ENCODE results near the gene IGFBP7. TPM values are rescaled to one million over a fixed set of nuclear protein-coding genes. Genes with fewer than 3 reads are reported as not detected.

IGFBP7 gene
- total RNA-seq, 4 donors from 2014 or later, result 1,415 to 3,184 (median 2,179) TPM

GRCh38 chr4:57076646-57077045, 33.5 kb downstream of the IGFBP7 start:
- no peak for DNase-seq (ENCODE audit: low spot score in 2 of 2)
- TF ChIP-seq POLR2A (IDR thresholded peaks at IDR 0.05) (no peak), CTCF (IDR thresholded peaks at IDR 0.05) (no peak), EP300 (IDR thresholded peaks at IDR 0.05) (no peak)
- H3K4me1 ChIP-seq, result peaks cover 0 to 66% (median 14%) of the 10 kb centered on the region in 4 donors
- no peaks in the 10 kb centered on the region for H3K36me3 ChIP-seq
- no peaks in the 10 kb centered on the region for H3K9me3 ChIP-seq
- H3K27ac ChIP-seq, result peak overlapping the region in 1 of 4 donors; percentile 29
- no peak overlapping the region for H3K4me3 ChIP-seq
- H3K27me3 ChIP-seq, result no peaks in the 10 kb centered on the region
- 63% methylated on average over 4 of the region's 4 CpGs for WGBS, 2 donors

GRCh38 chr4:57075367-57075766, 34.8 kb downstream of the IGFBP7 start:
- peak overlapping the region in 1 of 4 donors; percentile 53 for H3K27ac ChIP-seq
- no peak for DNase-seq (ENCODE audit: low spot score in 2 of 2)
- H3K36me3 ChIP-seq, result no peaks in the 10 kb centered on the region
- no peak overlapping the region for H3K4me3 ChIP-seq
- H3K9me3 ChIP-seq, result no peaks in the 10 kb centered on the region
- H3K27me3 ChIP-seq, result no peaks in the 10 kb centered on the region
- no peak for TF ChIP-seq POLR2A (IDR thresholded peaks at IDR 0.05)
- TF ChIP-seq CTCF (IDR thresholded peaks at IDR 0.05), result no peak
- no peak for TF ChIP-seq EP300 (IDR thresholded peaks at IDR 0.05)
- peaks cover 0 to 66% (median 11%) of the 10 kb centered on the region in 4 donors for H3K4me1 ChIP-seq

- Histone ChIP-seq H3K9me3 (no peaks in the 10 kb centered on the region), H3K27me3 (no peaks in the 10 kb centered on the region), H3K4me1 (peaks cover 0 to 63% (median 14%) of the 10 kb centered on the region in 4 donors), H3K27ac (peak overlapping the region in 2 of 4 donors; percentile 13 to 22), H3K36me3 (no peaks in the 10 kb centered on the region), H3K4me3 (no peak overlapping the region)
- no peak for TF ChIP-seq POLR2A (IDR thresholded peaks at IDR 0.05)
- no peak for TF ChIP-seq CTCF (IDR thresholded peaks at IDR 0.05)
- TF ChIP-seq EP300 (IDR thresholded peaks at IDR 0.05), result no peak
- WGBS, 2 donors, result 7 to 10% methylated on average over 4 of the region's 4 CpGs
- no peak for DNase-seq (ENCODE audit: low spot score in 2 of 2)
Observed at GRCh38 chr4:57074744-57075143, 35.4 kb downstream of the IGFBP7 start.

- H3K4me3 ChIP-seq, result no peak overlapping the region
- no peaks in the 10 kb centered on the region for H3K27me3 ChIP-seq
- H3K9me3 ChIP-seq, result no peaks in the 10 kb centered on the region
- no peaks in the 10 kb centered on the region for H3K36me3 ChIP-seq
- WGBS, 2 donors, result 80 to 84% methylated on average over 5 of the region's 5 CpGs
- no peak for TF ChIP-seq POLR2A (IDR thresholded peaks at IDR 0.05)
- no peak for TF ChIP-seq CTCF (IDR thresholded peaks at IDR 0.05)
- no peak for TF ChIP-seq EP300 (IDR thresholded peaks at IDR 0.05)
- peak overlapping the region in 1 of 4 donors; percentile 38 for H3K27ac ChIP-seq
- DNase-seq (ENCODE audit: low spot score in 2 of 2), result no peak
- peaks cover 0 to 64% (median 17%) of the 10 kb centered on the region in 4 donors for H3K4me1 ChIP-seq
Observed at GRCh38 chr4:57073559-57073958, 36.6 kb downstream of the IGFBP7 start.

- Histone ChIP-seq H3K36me3 (no peaks in the 10 kb centered on the region), H3K4me3 (no peak overlapping the region), H3K4me1 (peaks cover 0 to 71% (median 21%) of the 10 kb centered on the region in 4 donors), H3K9me3 (no peaks in the 10 kb centered on the region), H3K27ac (peak overlapping the region in 2 of 4 donors; percentile 47 to 69), H3K27me3 (no peaks in the 10 kb centered on the region)
- TF ChIP-seq EP300 (IDR thresholded peaks at IDR 0.05) (peak in 1 of 2 donors; percentile 71), CTCF (IDR thresholded peaks at IDR 0.05) (no peak), POLR2A (IDR thresholded peaks at IDR 0.05) (no peak)
- WGBS, 2 donors, result 39 to 73% methylated on average over 1 to 2 of the region's 2 CpGs
- DNase-seq (ENCODE audit: low spot score in 2 of 2), result peak; percentile 44 to 51
Observed at GRCh38 chr4:57071326-57071725, 38.9 kb downstream of the IGFBP7 start.
